Measurements from ENCODE around the gene CX3CR1. TPM values are rescaled to one million over a fixed set of nuclear protein-coding genes. Genes with fewer than 3 reads are reported as not detected.

The CX3CR1 gene
- polyA plus RNA-seq, 1 experiment: not detected

GRCh38 chr3:39255503-39256325 lies 24.1 kb downstream of the CX3CR1 start:
- ChIA-PET CTCF (interaction anchor here (0.9 kb wide), 1 partner anchor 33 kb away, joined by 3 read pairs; no protein-coding TSS in a partner anchor), POLR2A (no interaction called here)
- H3K27me3 ChIP-seq (ENCODE audit: control insufficient read depth, insufficient read depth, low read length): peaks cover 5% of the 10 kb centered on the region
- H3K9me3 ChIP-seq (ENCODE audit: control insufficient read depth, insufficient read depth, low read length): no peaks in the 10 kb centered on the region
- no peak overlapping the region for H3K27ac ChIP-seq (ENCODE audit: low read depth, low read length)
- DNase-seq (ENCODE audit: low read depth, low spot score): no peak
- TF ChIP-seq CTCF (IDR thresholded peaks at IDR 0.05; ENCODE audit: low read depth, low read length): no peak
- no peak overlapping the region for H3K4me3 ChIP-seq (ENCODE audit: low read depth, low read length)

- ChIA-PET POLR2A (no interaction called here), CTCF (interaction anchor here (0.9 kb wide), 1 partner anchor 34 kb away, joined by 3 read pairs; no protein-coding TSS in a partner anchor)
- no peak overlapping the region for H3K27ac ChIP-seq (ENCODE audit: low read depth, low read length)
- H3K27me3 ChIP-seq (ENCODE audit: control insufficient read depth, insufficient read depth, low read length): peaks cover 3% of the 10 kb centered on the region
- no peaks in the 10 kb centered on the region for H3K9me3 ChIP-seq (ENCODE audit: control insufficient read depth, insufficient read depth, low read length)
- H3K4me3 ChIP-seq (ENCODE audit: low read depth, low read length): no peak overlapping the region
- no peak for DNase-seq (ENCODE audit: low read depth, low spot score)
- no peak for TF ChIP-seq CTCF (IDR thresholded peaks at IDR 0.05; ENCODE audit: low read depth, low read length)
Observed at GRCh38 chr3:39254806-39255449, 24.9 kb downstream of the CX3CR1 start.

- ChIA-PET POLR2A (no interaction called here), CTCF (interaction anchor here (1.4 kb wide), 1 partner anchor 61 kb away, joined by 3 read pairs; no protein-coding TSS in a partner anchor)
- no peak overlapping the region for H3K4me3 ChIP-seq (ENCODE audit: low read depth, low read length)
- DNase-seq (ENCODE audit: low read depth, low spot score): no peak
- TF ChIP-seq CTCF (IDR thresholded peaks at IDR 0.05; ENCODE audit: low read depth, low read length): no peak
- peaks cover 5% of the 10 kb centered on the region for H3K27me3 ChIP-seq (ENCODE audit: control insufficient read depth, insufficient read depth, low read length)
- H3K27ac ChIP-seq (ENCODE audit: low read depth, low read length): no peak overlapping the region
- no peaks in the 10 kb centered on the region for H3K9me3 ChIP-seq (ENCODE audit: control insufficient read depth, insufficient read depth, low read length)
Observed at GRCh38 chr3:39251576-39251975, 28.3 kb downstream of the CX3CR1 start.

GRCh38 chr3:39250116-39250747 lies 29.6 kb downstream of the CX3CR1 start:
- Histone ChIP-seq H3K9me3 (ENCODE audit: control insufficient read depth, insufficient read depth, low read length) (no peaks in the 10 kb centered on the region), H3K27ac (ENCODE audit: low read depth, low read length) (no peak overlapping the region), H3K27me3 (ENCODE audit: control insufficient read depth, insufficient read depth, low read length) (peaks cover 5% of the 10 kb centered on the region), H3K4me3 (ENCODE audit: low read depth, low read length) (no peak overlapping the region)
- ChIA-PET POLR2A (no interaction called here), CTCF (interaction anchor here (1.4 kb wide), 1 partner anchor 60 kb away, joined by 3 read pairs; no protein-coding TSS in a partner anchor)
- no peak for DNase-seq (ENCODE audit: low read depth, low spot score)
- no peak for TF ChIP-seq CTCF (IDR thresholded peaks at IDR 0.05; ENCODE audit: low read depth, low read length)

All from AG04450 (cell line).